HL-60 (cell line): ENCODE results near the gene BIVM.

Source experiments
- GABPA ChIP-seq: IDR thresholded peaks from 2 replicates; pipeline ENCODE4 v1.6.1; 2012; ENCODE audit warnings: low read depth
- POLR2AphosphoS5 ChIP-seq: IDR thresholded peaks from 2 replicates; pipeline ENCODE4 v1.6.1; 2012; ENCODE audit warnings: low read depth
- REST ChIP-seq: IDR thresholded peaks from 2 replicates; pipeline ENCODE4 v1.6.1; 2012; ENCODE audit warnings: low read depth; ENCODE audit not compliant: insufficient replicate concordance
- SPI1 ChIP-seq: IDR thresholded peaks from 2 replicates; pipeline ENCODE4 v1.6.1; 2012; ENCODE audit warnings: low read depth, mild to moderate bottlenecking, borderline replicate concordance
- TF ChIP-seq, protein P1 (sequence below): IDR thresholded peaks from one replicate; pipeline ENCODE4 v1.5.1; 2011; ENCODE audit warnings: low read length, control low read depth, inconsistent platforms; ENCODE audit not compliant: insufficient read depth

GRCh38 chr13:102816708-102817107, 17.8 kb downstream of the BIVM start:
- TF ChIP-seq, protein P1, sequence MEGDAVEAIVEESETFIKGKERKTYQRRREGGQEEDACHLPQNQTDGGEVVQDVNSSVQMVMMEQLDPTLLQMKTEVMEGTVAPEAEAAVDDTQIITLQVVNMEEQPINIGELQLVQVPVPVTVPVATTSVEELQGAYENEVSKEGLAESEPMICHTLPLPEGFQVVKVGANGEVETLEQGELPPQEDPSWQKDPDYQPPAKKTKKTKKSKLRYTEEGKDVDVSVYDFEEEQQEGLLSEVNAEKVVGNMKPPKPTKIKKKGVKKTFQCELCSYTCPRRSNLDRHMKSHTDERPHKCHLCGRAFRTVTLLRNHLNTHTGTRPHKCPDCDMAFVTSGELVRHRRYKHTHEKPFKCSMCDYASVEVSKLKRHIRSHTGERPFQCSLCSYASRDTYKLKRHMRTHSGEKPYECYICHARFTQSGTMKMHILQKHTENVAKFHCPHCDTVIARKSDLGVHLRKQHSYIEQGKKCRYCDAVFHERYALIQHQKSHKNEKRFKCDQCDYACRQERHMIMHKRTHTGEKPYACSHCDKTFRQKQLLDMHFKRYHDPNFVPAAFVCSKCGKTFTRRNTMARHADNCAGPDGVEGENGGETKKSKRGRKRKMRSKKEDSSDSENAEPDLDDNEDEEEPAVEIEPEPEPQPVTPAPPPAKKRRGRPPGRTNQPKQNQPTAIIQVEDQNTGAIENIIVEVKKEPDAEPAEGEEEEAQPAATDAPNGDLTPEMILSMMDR: no peak
- TF ChIP-seq GABPA (no peak), REST (no peak), POLR2AphosphoS5 (no peak), SPI1 (no peak)
